Subcutaneous abdominal adipose tissue (tissue), 5 donors: ENCODE data around the gene MYO7B.

Experiments used
- H3K27ac ChIP-seq: one replicate; pipeline ENCODE4 v1.7.0; 2013; ENCODE audit warnings: low read depth, mild to moderate bottlenecking, inconsistent platforms, low read length, moderate library complexity
- H3K27me3 ChIP-seq, 5 donors: one replicate each; pipeline ENCODE4 v1.7.0; 2013; ENCODE audit warnings: low read length in 5 of 5, inconsistent platforms in 1 of 5; ENCODE audit not compliant: control insufficient read depth in 5 of 5, insufficient read depth in 4 of 5
- H3K36me3 ChIP-seq, 5 donors: one replicate each; pipeline ENCODE4 v1.7.0; 2013; ENCODE audit warnings: low read length in 5 of 5; ENCODE audit not compliant: control insufficient read depth in 5 of 5, insufficient read depth in 5 of 5
- H3K4me1 ChIP-seq, 5 donors: one replicate each; pipeline ENCODE4 v1.7.0; 2013; ENCODE audit warnings: low read length in 5 of 5, mild to moderate bottlenecking in 3 of 5, moderate library complexity in 1 of 5; ENCODE audit not compliant: control insufficient read depth in 5 of 5, insufficient read depth in 5 of 5
- H3K4me3 ChIP-seq, 5 donors: one replicate each; pipeline ENCODE4 v1.7.0; 2013; ENCODE audit warnings: low read length in 5 of 5, low read depth in 1 of 5
- H3K9ac ChIP-seq, 5 donors: one replicate each; pipeline ENCODE4 v1.7.0; 2013; ENCODE audit warnings: low read length in 5 of 5, mild to moderate bottlenecking in 4 of 5, moderate library complexity in 3 of 5
- H3K9me3 ChIP-seq, 5 donors: one replicate each; pipeline ENCODE4 v1.7.0; 2013; ENCODE audit warnings: low read length in 5 of 5; ENCODE audit not compliant: control insufficient read depth in 5 of 5
- donor health status: healthy.
- donor health status: healthy.
- donor health status: healthy.
- donor health status: healthy.
- donor health status: healthy.

Gene MYO7B

DNA sequence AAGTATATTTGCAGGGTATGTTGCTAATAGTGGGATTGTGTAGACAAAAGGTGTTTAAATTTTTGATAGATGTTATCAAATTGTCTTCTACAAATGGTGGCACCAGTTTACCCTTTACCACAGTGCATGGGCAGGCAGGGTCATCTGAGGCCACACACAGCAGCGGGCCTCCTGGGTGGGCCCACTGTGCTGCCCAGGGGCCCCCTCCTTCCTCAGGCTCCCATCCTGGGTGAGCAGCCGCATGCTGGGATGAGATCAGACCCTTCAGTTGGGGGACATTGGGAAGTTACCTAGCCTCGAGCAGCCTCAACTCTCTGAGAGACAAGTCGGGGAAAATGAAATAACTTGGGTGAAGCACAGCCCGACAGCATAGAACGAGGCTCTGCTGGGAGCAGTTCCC, 9.7 kb downstream of the MYO7B start:
- Histone ChIP-seq H3K9ac (no peak overlapping the region), H3K4me1 (peaks cover 0 to 11% (median 8%) of the 10 kb centered on the region in 5 donors), H3K36me3 (no peaks in the 10 kb centered on the region), H3K4me3 (no peak overlapping the region), H3K27ac (no peak overlapping the region), H3K9me3 (no peaks in the 10 kb centered on the region), H3K27me3 (no peaks in the 10 kb centered on the region)

DNA sequence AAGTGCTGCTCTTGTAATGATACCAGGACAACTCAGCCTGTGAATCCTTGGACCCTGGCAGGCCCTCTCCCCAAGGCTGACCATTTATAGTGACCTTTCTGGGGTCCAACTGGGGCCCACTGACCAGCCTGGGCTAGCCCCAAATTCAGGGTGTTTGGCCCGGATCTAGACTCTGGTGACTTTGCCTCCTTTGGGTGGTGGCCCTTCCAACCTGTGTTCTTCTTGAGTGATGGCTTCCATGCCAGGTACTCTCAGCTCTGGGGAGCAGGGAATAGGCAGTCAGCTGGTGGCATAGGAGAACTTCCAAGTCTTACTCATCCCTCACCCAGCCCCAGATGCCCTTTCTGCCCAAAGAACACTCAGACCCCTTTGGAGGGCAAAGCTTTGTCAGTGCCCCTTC, 10.3 kb downstream of the MYO7B start:
- H3K27ac ChIP-seq, result no peak overlapping the region

GRCh38 chr2:127546797-127547196, 11.3 kb downstream of the MYO7B start:
- no peak overlapping the region for H3K27ac ChIP-seq
- no peaks in the 10 kb centered on the region for H3K36me3 ChIP-seq
- no peaks in the 10 kb centered on the region for H3K9me3 ChIP-seq
- H3K4me1 ChIP-seq, result peaks cover 0 to 6% (median 4%) of the 10 kb centered on the region in 5 donors
- no peak overlapping the region for H3K9ac ChIP-seq
- no peaks in the 10 kb centered on the region for H3K27me3 ChIP-seq
- H3K4me3 ChIP-seq, result no peak overlapping the region

More for the DNA sequence above, 10.3 kb downstream of the MYO7B start:
- no peak overlapping the region for H3K4me3 ChIP-seq
- no peak overlapping the region for H3K9ac ChIP-seq
- H3K36me3 ChIP-seq, result no peaks in the 10 kb centered on the region
- H3K9me3 ChIP-seq, result no peaks in the 10 kb centered on the region
- H3K4me1 ChIP-seq, result peaks cover 0 to 11% (median 8%) of the 10 kb centered on the region in 5 donors
- H3K27me3 ChIP-seq, result no peaks in the 10 kb centered on the region

DNA sequence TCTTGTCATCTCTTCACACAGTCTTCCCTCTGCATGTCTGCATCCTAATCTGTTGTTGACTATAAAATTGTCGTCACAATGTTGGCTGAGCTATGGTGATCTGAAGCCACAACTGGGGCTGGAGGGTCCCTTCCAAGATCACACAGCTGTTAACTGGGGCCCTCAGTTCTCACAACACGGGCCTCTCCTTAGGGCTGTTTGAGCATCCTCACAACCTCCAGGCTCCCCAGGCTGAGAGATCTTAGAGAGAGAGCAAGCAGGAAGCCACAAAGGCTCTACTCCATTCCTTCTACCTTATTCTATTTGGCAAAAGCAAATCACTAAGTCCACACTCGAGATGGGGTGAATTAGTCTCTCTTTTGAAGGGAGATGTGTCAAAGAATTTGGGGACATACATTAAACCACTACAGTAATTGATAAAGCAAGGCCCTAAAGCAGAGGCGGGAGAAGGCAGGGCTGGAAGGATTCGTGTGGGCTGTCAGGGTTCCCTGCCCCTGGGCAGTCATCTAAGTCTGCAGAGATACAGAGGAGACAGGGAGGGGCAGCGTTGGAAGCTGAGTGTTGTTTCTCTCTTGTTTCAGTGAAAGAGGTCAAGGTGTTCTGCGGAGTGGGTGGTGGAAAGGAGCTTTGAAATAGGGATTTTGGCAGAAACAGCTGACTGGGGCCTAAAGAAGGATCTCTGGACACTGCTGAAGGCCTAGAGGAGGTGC, 15.9 kb downstream of the MYO7B start:
- no peak overlapping the region for H3K4me3 ChIP-seq
- H3K27ac ChIP-seq, result no peak overlapping the region
- no peak overlapping the region for H3K9ac ChIP-seq
- no peaks in the 10 kb centered on the region for H3K4me1 ChIP-seq
- H3K9me3 ChIP-seq, result peaks cover 0 to 4% (median 0%) of the 10 kb centered on the region in 5 donors
- H3K27me3 ChIP-seq, result no peaks in the 10 kb centered on the region
- no peaks in the 10 kb centered on the region for H3K36me3 ChIP-seq

DNA sequence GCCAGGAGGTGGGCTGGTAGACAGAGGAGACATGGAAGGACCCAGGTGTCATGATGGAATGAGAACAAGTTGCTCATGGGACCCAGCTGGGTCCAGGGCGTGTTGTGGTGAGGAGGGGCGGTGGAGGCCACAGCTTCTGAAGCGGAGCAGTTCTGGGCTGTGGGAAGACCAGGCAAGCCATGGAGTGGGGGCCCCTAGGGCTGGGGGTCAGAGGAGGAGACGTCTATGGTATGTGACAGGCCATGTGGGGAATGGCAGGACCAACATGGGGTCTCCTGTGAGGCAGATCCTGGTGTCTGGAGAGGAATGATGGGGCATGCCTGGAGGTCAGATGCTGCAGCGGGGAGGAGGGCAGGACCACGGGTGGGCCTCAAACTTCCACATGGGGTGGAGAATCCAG, 16.9 kb downstream of the MYO7B start:
- Histone ChIP-seq H3K36me3 (no peaks in the 10 kb centered on the region), H3K27me3 (no peaks in the 10 kb centered on the region), H3K9me3 (peaks cover 0 to 4% (median 0%) of the 10 kb centered on the region in 5 donors), H3K27ac (no peak overlapping the region), H3K4me1 (no peaks in the 10 kb centered on the region), H3K9ac (no peak overlapping the region), H3K4me3 (no peak overlapping the region)

DNA sequence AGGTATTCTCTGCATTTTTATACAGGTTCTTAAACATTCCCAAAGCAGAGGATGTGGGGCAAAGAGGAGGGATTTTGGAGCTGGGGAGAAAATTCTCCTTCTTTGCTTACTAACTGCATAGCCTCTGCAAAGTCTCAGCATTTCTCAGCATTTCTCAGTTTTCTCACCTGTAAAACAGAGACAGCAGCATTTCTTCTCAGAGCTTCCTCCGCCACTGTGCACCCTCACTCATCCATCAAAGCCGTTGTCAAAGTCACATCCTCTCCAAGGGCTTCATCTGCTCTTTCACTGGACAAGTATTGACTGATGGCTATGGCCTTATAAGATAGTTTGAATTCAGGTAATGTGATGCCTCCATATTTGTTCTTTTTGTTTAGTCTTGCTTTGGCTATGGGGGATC, 17.4 kb downstream of the MYO7B start:
- H3K36me3 ChIP-seq, result no peaks in the 10 kb centered on the region
- H3K9ac ChIP-seq, result no peak overlapping the region
- peaks cover 0 to 4% (median 0%) of the 10 kb centered on the region in 5 donors for H3K9me3 ChIP-seq
- no peak overlapping the region for H3K4me3 ChIP-seq
- H3K27ac ChIP-seq, result no peak overlapping the region
- H3K27me3 ChIP-seq, result no peaks in the 10 kb centered on the region
- H3K4me1 ChIP-seq, result no peaks in the 10 kb centered on the region

DNA sequence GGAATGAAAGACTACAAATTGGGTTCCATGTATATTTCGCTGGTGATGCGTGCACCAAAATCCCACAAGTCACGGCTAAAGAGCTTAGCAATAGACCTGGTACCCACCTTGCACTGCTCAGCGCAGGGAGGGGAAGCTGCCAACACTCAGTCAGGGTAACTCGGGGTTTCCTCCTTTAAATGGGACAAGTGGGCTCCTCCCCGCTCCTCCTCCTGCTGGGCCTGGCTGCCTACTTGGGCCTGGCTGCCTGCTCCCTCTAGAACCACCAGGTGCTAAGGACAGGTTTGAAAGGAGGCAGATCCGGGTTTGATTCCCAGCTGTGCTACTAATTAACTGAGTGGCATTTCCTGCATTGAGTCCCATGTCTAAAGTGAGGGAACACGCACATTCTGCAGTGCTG, 23.4 kb downstream of the MYO7B start:
- no peaks in the 10 kb centered on the region for H3K36me3 ChIP-seq
- no peak overlapping the region for H3K4me3 ChIP-seq
- H3K27ac ChIP-seq, result no peak overlapping the region
- peaks cover 0 to 8% (median 3%) of the 10 kb centered on the region in 5 donors for H3K9me3 ChIP-seq
- H3K27me3 ChIP-seq, result no peaks in the 10 kb centered on the region
- H3K9ac ChIP-seq, result no peak overlapping the region
- peaks cover 3 to 29% (median 21%) of the 10 kb centered on the region in 5 donors for H3K4me1 ChIP-seq

GRCh38 chr2:127559454-127559853, 24.0 kb downstream of the MYO7B start:
- H3K27me3 ChIP-seq, result no peaks in the 10 kb centered on the region
- peaks cover 3 to 29% (median 21%) of the 10 kb centered on the region in 5 donors for H3K4me1 ChIP-seq
- no peak overlapping the region for H3K4me3 ChIP-seq
- no peak overlapping the region for H3K9ac ChIP-seq
- H3K9me3 ChIP-seq, result peaks cover 0 to 8% (median 3%) of the 10 kb centered on the region in 5 donors
- H3K36me3 ChIP-seq, result no peaks in the 10 kb centered on the region
- no peak overlapping the region for H3K27ac ChIP-seq

DNA sequence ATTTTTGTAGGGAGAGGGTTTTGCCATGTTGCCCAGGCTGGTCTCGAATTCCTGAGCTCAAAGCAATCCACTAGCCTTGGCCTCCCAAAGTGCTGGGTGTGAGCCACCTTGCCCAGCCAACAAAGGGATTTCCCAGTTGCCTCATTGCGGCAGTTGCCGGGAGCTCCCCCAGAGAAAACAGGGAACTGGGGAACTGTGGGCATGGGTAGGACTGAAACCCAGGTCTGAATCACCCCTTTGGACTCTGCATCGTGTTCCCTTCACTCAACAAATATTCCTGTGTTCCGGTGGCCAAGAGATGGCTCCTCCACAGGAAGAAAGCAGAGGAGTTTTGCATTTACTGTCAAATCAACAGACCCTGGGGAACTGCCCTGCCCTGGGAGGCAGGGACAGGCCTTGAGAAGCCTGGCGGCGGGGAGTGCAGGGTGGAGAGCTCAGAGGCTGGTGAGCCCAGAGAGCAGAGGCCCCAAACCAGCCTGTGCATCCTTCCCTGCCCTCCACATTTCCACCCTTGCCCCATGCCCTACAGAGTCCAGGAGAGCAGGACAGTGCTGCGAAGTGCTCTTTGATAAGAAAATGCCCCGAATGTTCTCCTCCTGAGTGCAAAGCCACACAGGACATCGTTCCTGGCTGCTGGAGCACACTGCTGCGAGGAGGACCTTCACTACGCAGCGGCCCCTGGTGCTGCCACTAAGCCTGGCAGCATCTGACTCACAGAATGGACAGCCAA, 24.9 kb downstream of the MYO7B start:
- Histone ChIP-seq H3K9me3 (peaks cover 0 to 8% (median 3%) of the 10 kb centered on the region in 5 donors), H3K4me1 (peaks cover 3 to 29% (median 21%) of the 10 kb centered on the region in 5 donors), H3K36me3 (no peaks in the 10 kb centered on the region), H3K4me3 (no peak overlapping the region), H3K27me3 (no peaks in the 10 kb centered on the region), H3K9ac (peak overlapping the region in 1 of 5 donors; percentile 2), H3K27ac (no peak overlapping the region)

GRCh38 chr2:127560931-127561280, 25.4 kb downstream of the MYO7B start:
- no peaks in the 10 kb centered on the region for H3K27me3 ChIP-seq
- no peaks in the 10 kb centered on the region for H3K36me3 ChIP-seq
- H3K27ac ChIP-seq, result no peak overlapping the region
- H3K4me3 ChIP-seq, result no peak overlapping the region
- peaks cover 0 to 7% (median 3%) of the 10 kb centered on the region in 5 donors for H3K9me3 ChIP-seq
- peak overlapping the region in 1 of 5 donors; percentile 2 for H3K9ac ChIP-seq
- H3K4me1 ChIP-seq, result peaks cover 3 to 29% (median 21%) of the 10 kb centered on the region in 5 donors
